Gastroesophageal sphincter (tissue), 3 donors: ENCODE measurements around the gene MAP3K3.

Source experiments
- CTCF ChIP-seq, 4 experiments: fragments of 200-600 bp in 2 of 4; fragments of 450-650 bp in 2 of 4; sonication (generic) in 1 of 4; IDR thresholded peaks; one replicate each; pipeline ENCODE4 v1.5.1; 2017 to 2019; ENCODE audit warnings: antibody characterized with exemption in 4 of 4, mild to moderate bottlenecking in 2 of 4, moderate library complexity in 2 of 4
- POLR2A ChIP-seq, 2 donors: fragments of 450-650 bp; IDR thresholded peaks; one replicate each; pipeline ENCODE4 v1.6.1; 2017; ENCODE audit warnings: antibody characterized with exemption in 2 of 2, mild to moderate bottlenecking in 2 of 2, moderate library complexity in 1 of 2

- no peak for TF ChIP-seq POLR2A (IDR thresholded peaks at IDR 0.05)
- TF ChIP-seq CTCF (IDR thresholded peaks at IDR 0.05): no peak
Observed at GRCh38 chr17:63695889-63696288, 73.7 kb downstream of the MAP3K3 start.
